Astrocyte (in vitro differentiated cells and primary cell): ENCODE results near the gene FAN1.

ENCODE experiments used
- CTCF ChIP-seq: IDR thresholded peaks from 2 replicates; pipeline ENCODE4 v1.5.1; 2011; ENCODE audit warnings: low read depth, mild to moderate bottlenecking, inconsistent platforms, low read length, moderate library complexity; ENCODE audit not compliant: insufficient read depth
- EZH2 ChIP-seq: IDR thresholded peaks from 2 replicates; pipeline ENCODE4 v1.6.1; 2012; ENCODE audit warnings: mild to moderate bottlenecking, low read length, inconsistent platforms; ENCODE audit not compliant: insufficient read depth

- no peak for TF ChIP-seq EZH2
- TF ChIP-seq CTCF = no peak
Measured at GRCh38 chr15:30985081-30985531, 81.4 kb downstream of the FAN1 start.
